Myocyte (in vitro differentiated cells): ENCODE results near the gene SLC15A4. TPM values are rescaled to one million over a fixed set of nuclear protein-coding genes. Genes with fewer than 3 reads are reported as not detected.
"Not testable (repeated sequence)": the region's sequence is repeated elsewhere in the genome, so short reads cannot be mapped to it uniquely, and the experiment has no call there.

ENCODE experiments used
- DNase-seq: peaks from one replicate; pipeline ENCODE4 v3.0.0-alpha.2; 2012; ENCODE audit warnings: low read depth
- total RNA-seq: library from RNA; depleted of rRNA; stranded (reverse); fragments of >200 nt; gene quantifications from 2 replicates; pipeline ENCODE4 v1.2.3, GENCODE V29; 2014

Gene SLC15A4
- total RNA-seq, 1 donor from 2014 or later: 48.6 TPM

DNA sequence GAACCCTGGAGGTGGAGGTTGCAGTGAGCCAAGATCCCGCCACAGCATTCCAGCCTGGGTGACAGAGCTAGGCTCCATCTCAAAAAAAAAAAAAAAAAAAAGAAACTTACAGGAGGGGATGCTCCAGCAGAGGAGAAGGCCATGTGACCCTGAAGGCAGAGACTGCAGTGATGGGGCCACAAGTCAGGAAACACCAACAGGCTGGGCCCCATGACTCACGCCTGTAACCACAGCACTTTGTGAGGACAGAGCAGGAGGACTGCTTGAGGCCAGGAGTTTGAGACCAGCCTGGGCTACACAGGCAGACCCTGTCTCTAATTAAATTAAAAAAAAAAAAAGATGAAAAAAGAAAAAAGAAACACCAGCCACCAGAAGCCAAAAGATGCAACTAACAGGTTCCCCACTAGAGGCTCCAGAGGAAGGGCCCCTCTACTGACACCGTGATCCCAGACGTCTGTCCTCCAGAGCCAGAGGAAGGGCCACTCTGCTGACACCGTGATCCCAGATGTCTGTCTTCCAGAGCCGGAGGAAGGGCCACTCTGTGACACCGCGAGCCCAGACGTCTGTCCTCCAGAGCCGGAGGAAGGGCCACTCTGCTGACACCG lies 20.4 kb upstream of the SLC15A4 start:
- no peak for DNase-seq

DNA sequence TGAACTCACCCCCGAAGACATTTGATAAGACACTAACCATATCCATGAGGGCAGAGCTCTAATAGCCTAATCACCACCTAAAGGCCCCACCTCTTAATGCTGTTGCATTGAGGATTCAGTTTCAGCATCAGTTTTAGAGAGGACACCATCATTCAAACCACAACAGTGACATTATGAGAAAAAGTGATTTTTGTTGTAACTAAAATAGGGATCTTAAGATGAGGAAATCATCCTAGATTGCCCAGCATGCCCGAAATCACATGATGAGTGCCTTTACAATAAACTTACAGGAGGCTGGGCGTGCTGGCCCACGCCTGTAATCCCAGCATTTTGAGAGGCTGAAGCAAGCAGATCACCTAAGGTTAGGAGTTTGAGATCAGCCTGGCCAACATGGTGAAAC lies 19.8 kb upstream of the SLC15A4 start:
- DNase-seq: no peak

DNA sequence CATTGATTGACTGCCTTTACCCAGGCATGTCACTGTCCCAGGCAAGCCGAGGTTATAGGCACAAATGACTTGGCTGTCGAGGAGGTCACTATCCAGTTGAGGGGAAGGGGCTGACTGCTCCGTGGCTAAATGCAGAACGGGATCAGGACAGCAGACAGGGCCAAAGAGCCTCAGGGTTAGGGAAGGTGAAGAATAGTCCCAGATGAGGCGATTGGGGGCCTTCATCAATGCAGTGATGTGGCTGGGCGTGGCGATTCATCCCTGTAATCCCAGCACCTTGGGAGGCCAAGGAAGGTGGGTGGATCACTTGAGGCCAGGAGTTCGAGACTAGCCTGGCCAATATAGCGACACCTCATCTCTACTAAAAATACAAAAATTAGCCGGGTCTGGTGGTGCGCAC lies 18.8 kb upstream of the SLC15A4 start:
- no peak for DNase-seq

DNA sequence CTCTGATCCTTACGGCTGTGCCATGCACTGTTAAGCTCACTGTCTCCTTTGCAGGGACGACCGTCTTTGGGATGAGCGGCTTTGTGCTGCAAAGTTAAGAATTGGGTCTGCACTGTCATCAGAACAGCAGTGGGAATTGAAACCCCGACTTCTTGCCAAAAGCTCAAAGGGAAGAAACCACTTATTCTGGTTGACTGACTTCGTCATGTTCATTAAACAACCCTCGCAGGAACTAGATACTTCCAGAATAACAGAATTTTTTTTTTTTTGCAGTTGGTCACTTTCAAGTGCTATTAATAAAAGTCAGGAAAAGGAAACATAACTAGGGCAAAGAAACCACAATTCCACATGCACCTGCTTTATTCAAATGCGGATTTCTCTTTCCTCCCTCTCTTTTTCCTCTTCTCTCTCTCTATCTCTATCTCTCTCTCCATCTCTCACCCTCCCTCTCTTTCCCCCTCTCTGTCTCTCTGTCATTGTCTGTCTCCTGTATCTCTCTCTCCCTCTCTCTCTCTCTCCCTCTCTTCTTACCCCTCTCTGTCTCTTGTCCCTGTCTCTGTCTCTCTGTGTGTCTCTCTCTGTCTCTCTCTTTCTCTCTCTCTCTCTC lies 17.2 kb upstream of the SLC15A4 start:
- DNase-seq: no peak

DNA sequence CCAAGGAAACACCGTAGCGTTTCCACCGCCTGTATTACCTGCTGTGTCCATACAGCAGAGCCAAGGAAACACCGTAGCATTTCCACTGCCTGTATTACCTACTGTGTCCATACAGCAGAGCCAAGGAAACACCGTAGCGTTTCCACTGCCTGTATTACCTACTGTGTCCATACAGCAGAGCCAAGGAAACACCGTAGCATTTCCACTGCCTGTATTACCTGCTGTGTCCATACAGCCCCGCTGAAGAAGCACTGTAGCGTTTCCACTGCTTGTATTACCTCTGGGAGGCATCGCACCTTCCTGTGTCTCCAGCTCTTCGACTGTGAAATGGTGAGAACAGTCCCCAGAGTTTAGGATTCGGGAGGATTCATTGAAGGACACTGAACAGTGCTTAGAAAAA lies 16.1 kb upstream of the SLC15A4 start:
- DNase-seq: not testable (repeated sequence)

DNA sequence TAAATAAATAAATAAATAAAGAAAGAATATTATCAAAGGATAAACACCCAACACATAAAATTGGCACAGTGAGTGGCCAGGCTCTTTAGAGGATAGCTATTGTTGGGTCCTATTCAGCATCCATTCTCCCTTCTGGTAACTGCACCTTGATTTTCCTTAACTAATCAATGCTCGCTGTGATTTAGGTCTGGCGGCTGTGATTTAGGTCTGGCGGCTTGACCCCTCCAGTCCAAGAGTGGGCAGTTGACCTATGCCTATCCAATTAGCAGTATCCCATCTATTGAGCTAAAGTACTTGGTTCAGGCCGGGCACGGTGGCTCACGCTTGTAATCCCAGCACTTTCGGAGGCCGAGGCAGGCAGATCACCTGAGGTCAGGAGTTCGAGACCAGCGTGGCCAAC lies 9.7 kb upstream of the SLC15A4 start:
- no peak for DNase-seq

DNA sequence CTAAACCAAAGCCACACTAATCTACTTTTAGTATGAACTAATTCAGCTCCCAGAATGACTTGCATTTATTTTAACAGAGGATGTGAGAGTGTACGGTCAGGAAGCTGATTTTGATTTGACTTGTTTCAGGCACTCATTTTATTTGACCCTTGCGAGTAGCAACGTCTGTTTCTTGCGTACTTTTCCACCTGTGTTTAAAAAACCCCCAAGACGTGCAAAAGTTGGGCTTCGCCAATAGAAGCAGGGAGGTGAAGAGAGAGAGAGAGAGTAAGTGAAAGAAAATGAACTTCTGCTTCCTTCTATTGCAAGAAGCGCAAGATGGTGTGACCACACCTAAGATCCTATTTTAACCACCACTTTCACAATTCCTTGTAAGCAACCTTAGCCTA lies 6.7 kb upstream of the SLC15A4 start:
- no peak for DNase-seq

DNA sequence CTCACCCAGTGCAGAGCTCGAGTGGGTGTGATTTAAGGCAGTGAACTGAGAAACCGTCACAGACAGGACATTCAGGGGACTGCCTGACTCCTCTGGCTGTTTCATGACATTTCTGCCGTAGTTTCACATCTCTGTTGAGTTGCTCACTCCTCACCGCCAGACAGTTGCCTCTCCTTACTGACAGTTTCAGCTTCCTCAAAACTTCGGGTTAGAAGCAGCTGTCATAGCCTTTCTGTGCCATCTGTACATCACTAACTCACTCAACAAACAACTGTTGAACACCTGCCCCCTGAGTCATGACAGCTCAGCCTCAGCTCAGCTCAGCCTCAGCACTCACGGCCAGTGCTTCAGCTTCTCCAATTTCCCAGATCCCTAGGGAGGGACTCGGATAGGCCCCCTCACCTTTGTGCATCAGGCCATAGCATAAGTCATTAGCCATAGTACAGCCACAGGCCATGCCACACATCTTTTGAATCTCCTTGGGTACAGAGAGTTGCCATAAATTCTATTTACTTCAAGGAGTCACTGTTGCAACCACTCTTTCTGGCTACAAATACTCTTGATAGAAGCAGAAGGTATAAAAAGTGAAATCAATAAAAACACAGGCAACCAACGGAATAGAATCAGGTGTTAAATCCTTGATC lies 6.2 kb upstream of the SLC15A4 start:
- peak; percentile 93 for DNase-seq

DNA sequence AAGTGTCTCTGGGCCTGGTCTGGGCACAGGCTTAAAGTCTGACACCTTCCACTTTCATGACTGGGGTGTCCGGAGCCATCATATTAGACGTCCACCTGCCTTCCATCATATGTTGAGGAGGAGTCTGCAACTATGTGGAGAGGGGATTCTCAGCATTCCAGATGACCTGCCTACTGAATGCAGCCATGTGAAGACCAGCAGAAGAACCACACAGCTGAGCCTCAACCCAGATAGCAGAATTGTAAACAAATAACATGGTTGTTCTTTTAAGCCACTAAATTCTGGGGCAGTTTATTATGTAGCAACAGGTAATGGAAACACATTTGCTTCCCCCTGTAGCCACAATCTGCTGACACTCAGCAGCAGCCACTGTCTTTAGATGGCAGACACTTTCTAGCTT lies 4.0 kb upstream of the SLC15A4 start:
- no peak for DNase-seq

DNA sequence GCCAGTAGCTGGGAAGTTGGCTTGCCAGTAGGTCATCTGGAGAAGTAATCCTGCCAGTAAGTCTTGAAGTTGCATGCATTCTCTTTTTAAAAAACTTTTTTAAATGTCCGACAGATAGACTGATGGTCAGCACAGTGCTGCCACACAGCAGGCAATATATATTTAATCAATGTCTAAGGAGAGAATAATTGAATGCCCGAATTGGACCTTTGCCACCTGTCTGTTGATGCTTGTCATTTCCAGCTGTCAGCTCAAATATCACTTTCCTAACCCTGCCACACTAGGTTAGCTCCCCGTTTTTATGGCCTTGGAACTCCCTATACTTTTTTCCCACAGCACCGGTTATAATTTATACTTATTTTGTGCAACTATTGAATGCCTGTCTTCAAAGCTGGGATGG lies 2.1 kb upstream of the SLC15A4 start:
- DNase-seq: peak; percentile 51

DNA sequence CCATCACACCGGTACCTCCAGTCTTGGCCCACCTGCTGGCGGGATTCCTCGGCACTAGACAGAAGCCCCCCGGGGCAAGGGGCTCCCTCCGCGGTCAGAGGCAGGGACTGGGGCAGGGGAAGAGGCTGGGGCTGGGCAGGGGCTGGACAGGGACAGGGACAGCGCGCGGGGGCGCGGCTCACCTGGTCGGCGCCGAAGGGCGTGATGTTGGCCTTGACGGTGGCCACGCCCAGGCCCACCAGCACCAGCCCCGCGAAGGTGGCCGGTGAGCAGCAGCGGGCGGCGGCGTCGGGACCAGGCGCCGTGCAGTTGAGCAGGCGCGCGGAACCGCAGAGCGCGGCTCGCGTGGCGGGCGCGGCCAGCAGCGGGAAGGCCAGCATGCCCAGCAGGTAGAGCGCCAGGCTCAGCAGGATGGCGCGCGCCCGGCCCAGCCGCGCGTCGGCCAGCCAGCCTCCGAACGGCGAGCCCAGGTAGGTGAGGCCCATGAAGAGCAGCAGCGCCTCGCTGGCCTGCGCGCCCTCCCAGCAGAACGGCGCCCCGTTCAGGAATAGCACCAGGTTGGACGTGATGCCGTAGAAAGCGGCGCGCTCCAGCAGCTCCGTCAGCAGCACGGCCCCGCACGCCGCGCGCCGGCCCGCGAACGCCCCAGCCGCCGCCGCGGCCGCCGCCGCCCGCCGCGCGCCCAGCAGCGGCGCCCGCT lies 392 bp downstream of the SLC15A4 start:
- no peak for DNase-seq

DNA sequence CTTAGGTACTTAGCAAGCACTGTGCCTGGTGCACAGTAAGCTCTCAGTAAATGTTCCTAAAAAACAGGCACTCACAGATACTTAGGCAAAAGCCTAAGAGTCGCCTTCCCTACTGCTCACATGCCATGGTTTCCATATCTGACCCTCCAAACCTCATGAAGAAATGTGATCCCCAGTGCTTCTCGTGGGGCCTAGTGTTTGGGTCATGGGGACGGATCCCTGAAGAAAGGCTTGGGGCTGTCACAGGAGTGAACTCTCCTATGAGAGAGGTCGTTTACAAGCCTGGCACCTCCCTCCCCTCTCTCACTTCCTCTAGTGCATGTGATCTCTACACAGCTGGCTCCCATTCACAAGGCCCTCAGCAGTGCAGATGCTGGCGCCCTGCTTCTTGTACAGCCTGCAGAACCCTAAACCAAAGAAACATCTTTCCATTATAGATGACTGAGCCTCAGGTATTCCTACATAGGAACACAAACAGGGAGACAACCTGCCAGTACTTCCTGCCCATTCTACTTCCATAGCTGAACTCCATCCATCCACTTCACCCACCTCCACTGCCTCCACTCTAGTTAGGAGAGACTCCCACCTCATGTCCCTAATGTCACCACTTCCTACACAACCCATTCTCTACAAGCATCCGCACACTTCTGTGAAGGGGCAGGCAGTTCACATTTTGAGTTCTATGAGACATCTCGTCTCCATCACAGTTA lies 2.9 kb downstream of the SLC15A4 start:
- no peak for DNase-seq

DNA sequence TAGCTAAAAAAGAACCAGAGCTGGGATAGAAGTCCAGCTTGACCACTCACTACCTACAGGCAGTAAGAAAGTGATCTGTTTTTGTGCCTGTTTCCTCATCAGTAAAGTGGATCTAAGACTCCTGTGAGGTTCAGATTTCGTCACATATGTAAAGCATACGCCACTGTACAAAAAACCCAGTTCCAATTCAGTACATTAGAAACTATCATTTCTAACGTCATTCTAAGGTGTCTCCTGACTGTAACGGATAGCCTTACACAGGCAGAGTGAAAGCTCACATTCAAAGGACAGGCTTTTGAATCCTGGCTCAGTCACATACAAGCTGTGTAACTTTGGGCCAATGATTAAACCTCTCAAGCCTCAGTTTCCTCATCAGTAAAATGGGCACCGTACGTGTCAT lies 3.5 kb downstream of the SLC15A4 start:
- no peak for DNase-seq

DNA sequence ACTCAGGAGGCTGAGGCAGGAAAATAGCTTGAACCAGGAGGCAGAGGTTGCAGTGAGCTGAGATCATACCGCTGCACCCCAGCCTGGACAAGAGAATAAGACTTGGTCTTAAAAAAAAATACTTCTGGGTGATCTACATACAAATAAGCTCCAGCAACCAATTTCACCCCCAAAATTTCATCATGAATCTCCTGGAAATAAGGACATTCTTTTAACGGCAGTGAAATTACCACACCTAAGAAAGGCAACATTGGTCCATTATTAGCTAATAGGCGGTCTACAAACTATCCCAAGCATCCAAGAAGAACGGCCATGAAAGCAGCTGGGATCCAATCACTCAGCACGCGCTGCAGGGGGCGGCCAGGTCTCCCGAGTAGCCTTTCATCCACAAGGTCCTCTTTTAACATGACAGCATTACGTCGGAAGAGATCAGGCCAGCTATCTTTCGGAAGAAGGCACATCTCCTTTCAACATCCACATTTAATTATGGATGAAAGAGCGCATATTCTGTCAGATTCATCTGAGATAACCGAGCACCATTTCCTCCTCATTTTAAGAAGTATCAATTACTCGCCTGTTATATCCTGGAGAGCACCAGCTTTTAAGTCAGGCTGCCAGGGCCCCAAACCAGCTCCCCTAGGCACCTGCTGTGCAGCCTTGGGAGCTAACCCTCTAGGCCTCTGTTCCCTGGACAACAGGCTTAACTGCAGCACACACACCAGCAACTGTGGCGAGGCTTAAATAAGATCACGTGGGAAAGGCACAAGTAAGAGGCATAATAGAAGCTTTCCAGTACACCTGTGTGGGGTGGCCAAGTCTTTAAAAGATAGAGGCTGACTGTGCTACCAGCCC lies 4.2 kb downstream of the SLC15A4 start:
- DNase-seq: peak; percentile 83

DNA sequence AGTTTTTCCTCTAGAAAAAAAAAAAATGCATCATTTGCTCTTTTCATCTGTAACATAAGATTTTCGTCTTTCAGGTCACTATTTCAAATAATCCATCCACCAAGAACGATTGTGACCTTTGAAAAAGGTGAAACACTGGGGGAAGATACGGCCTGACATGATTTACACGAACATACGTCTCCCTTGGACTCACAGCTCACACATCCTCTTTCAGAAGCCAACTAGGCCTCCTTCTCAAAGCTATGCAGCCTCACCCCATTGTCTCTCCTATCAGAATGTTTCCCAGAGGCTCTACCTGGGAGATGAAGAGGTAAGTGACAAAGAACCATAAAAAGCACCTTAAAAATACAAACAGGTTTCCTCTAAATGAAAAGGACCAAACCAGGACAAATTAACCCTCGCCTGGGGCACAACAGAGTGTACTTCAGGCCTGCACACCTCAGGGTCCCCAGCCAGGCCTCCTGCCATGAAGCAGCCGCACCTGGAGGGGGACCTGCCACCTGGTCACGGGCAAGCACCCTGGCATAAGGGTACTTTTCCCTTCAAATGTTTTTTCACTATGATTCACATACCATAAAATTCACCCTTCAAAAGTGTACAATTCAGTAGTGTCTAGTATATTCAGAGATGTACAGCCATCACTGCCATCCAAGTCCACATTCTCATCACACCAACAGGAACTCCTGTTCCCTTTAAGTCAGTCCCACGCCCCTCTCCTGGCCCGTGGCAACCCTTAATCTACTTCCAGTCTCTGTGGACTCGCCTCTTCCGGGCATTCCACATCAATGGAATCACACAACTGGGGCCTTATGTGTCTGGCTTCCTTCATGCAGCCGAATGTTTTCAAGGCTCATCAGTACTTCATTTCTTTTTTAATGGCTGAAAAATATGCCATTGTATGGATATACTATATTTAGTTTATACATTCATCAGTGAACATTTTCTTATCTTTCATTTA lies 5.4 kb downstream of the SLC15A4 start:
- peak; percentile 79 for DNase-seq

DNA sequence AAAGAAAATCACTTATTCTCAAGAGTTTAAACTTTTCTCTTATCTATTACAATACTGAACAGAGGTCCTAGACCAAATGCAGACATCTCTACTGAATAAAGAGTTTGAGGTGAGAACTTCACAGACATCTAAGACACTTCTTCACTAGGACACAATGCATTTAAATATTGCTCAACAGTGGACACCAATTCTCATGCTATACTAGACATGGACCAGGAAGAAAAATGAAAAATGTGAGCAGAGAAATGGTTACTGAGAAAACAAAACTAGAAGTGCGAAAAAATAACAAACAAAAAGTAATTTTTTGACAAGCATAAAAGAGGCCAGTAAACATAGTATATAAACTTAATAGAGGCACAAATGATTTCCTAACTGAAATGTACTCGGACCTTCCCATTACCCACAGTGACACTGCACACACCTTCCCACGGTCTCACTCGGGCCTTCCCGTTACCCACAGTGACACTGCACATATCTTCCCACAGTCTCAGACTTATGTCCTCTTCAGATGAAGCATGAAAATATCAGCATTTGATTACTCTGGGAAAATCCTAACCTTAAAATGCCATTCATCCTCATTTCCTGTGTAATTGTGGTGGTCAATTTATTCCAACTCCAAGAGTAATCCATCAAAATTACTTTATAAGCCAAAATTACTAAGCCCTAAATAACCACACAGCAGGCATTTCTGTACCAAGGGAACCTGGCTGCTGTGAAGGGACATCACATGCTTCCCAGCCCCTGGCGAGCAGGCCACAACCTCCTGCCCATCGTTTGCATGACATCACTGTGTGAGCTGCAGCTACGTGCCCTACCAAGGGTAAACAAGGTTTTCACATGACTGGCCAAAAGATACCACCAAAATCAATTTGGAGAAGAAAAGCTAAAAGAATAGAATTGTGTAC lies 6.4 kb downstream of the SLC15A4 start:
- DNase-seq: peak; percentile 87

DNA sequence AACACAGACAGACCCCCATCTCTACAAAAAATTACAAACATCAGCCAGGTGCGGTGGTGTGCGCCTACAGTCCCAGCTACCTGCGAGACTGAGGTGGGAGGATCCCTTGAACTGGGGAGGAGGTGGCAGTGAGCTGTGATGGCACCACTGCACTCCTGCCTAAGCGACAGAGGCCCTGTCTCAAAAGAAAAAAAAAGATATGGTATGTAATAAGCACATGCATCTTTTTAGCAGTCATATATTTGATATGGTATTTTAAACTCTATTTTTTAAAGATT lies 7.2 kb downstream of the SLC15A4 start:
- DNase-seq: no peak

DNA sequence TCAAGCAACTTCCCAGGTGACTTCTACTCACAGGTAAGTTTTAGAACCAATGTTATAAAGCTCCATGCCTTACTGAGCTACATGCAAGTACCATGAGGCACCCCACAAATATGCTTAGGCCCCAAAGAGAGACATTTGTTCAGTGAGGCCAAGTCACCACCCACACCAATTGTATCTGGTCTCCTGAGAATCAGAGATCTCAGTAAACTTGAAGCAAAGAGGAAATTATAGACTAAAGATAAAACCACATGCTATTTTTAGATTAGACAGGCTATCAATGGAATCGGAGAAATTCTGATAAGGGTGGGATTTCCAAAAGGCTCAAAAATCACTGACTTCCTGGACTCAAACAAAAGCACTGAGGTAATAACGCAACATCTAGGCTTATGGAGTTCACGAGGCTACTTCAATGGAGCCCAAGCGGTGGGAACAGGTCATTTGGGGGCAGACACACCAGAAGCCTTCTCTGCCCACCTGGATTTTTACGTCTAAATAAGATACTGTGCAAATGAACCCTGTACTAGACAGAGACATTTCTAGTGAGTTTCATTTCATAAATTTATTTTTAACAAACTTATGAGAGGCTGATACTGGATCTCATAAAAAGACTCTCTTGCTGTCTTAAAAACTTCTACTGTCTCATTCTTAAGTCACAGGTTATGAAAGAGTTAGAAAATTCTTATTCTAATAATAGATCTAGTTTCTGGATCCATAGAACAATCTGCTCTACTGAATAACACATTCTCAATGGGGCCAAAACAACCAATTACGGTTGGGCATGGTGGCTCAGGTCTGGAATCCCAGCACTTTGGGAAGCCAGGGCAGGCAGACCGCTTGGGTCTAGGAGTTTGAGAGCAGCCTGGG lies 7.7 kb downstream of the SLC15A4 start:
- no peak for DNase-seq
